ENCODE measurements around the gene LDHAL6B.

Gene LDHAL6B

GRCh38 chr15:59255680-59256336, 49.2 kb downstream of the LDHAL6B start:
- DNase-seq = peak in 1 of 2 donors; percentile 12

GRCh38 chr15:59256482-59256881, 49.8 kb downstream of the LDHAL6B start:
- DNase-seq = no peak

GRCh38 chr15:59257140-59257539, 50.5 kb downstream of the LDHAL6B start:
- DNase-seq = no peak
